ENCODE measurements around the gene HCRTR2.

DNA sequence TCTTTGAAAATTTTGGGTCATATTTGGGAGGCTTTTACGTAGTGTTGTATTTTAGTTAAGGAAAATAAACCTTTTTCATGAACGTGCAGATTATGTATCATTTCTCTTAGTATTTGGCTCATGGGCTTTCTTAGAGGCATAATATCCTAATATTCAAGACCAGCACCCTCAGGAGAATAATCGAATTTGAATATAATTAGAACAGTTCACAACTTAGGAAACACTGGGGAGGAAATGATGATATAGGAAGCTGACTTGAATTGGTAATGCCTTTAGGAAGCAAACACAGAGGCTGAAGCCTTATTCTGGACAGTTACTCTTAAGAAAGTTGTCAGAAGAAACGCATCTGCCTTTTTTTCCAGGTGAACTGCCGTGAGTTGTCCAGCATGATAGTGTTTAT lies 152.9 kb downstream of the HCRTR2 start, which contains the start of gene GFRAL:
- TF ChIP-seq, protein P1, sequence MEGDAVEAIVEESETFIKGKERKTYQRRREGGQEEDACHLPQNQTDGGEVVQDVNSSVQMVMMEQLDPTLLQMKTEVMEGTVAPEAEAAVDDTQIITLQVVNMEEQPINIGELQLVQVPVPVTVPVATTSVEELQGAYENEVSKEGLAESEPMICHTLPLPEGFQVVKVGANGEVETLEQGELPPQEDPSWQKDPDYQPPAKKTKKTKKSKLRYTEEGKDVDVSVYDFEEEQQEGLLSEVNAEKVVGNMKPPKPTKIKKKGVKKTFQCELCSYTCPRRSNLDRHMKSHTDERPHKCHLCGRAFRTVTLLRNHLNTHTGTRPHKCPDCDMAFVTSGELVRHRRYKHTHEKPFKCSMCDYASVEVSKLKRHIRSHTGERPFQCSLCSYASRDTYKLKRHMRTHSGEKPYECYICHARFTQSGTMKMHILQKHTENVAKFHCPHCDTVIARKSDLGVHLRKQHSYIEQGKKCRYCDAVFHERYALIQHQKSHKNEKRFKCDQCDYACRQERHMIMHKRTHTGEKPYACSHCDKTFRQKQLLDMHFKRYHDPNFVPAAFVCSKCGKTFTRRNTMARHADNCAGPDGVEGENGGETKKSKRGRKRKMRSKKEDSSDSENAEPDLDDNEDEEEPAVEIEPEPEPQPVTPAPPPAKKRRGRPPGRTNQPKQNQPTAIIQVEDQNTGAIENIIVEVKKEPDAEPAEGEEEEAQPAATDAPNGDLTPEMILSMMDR (IDR thresholded peaks at IDR 0.05; ENCODE audit: low read depth, low read length, missing input control), result no peak
- TF ChIP-seq JUND (IDR thresholded peaks at IDR 0.05) (no peak), NR2F2 (IDR thresholded peaks at IDR 0.05) (no peak), GABPA (IDR thresholded peaks at IDR 0.05 in 1 of 2, conservative IDR thresholded peaks at IDR 0.05 in 1 of 2) (no peak), SP1 (IDR thresholded peaks at IDR 0.05) (no peak), REST (IDR thresholded peaks at IDR 0.05) (no peak), YY1 (IDR thresholded peaks at IDR 0.05) (no peak)
- TF ChIP-seq, protein P2, sequence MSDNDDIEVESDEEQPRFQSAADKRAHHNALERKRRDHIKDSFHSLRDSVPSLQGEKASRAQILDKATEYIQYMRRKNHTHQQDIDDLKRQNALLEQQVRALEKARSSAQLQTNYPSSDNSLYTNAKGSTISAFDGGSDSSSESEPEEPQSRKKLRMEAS (IDR thresholded peaks at IDR 0.05), result no peak
- TF ChIP-seq, protein P3, sequence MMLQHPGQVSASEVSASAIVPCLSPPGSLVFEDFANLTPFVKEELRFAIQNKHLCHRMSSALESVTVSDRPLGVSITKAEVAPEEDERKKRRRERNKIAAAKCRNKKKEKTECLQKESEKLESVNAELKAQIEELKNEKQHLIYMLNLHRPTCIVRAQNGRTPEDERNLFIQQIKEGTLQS (IDR thresholded peaks at IDR 0.05), result no peak

All from liver (tissue), 3 donors.